ENCODE measurements around the gene S100A7A. TPM values are rescaled to one million over a fixed set of nuclear protein-coding genes. Genes with fewer than 3 reads are reported as not detected.

The S100A7A gene
- total RNA-seq, 6 experiments from 2014 or later = not detected

DNA sequence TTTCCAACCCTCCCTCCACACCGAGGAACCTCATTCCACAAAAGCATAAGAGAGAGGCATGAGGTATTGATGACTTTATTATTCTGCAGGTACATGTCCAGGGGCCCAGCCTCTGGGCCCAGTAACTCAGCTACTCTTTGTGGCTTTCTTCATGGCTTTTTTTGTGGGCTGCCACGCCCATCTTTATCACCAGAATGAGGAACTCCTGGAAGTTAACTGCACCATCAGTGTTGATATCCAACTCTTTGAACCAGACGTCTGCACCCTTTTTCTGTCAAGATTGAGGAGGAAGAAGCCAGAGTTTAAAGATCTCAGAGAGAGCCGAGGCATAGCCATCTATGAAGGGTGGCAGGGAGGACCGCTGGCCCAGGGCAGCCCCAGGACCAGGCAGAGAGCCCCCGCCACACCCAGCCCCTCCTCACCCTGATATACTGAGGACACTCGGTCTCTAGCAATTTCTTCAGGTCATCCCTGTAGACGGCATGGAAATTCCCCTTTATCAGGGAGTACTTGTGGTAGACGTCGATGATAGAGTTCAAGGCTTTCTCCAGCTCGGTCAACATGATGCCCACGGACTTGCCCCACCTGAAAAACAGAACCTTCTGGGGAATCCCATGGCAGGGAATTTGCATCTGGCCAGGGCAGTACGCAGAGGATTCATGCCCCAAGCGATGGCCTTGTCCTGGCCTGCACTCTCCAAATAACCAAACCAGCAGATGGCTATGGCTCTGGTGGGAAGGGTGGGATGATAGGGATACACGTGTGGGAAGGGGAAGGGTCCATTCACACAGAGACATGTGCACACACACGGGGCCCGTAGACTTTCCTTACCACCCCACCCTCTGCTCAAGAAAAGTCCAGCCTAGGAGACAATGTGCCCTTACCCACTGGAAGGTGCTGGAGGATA is 26.1 kb upstream of the S100A7A start:
- Mint-ChIP-seq H3K4me3 (no peak overlapping the region), H3K9me3 (no peaks in the 10 kb centered on the region), H3K27me3 (ENCODE audit: insufficient read depth) (peaks cover 22% of the 10 kb centered on the region), H3K36me3 (ENCODE audit: low read depth) (no peaks in the 10 kb centered on the region), H3K4me1 (ENCODE audit: low read depth) (no peaks in the 10 kb centered on the region), H3K27ac (no peak overlapping the region)
- TF ChIP-seq, protein P1, sequence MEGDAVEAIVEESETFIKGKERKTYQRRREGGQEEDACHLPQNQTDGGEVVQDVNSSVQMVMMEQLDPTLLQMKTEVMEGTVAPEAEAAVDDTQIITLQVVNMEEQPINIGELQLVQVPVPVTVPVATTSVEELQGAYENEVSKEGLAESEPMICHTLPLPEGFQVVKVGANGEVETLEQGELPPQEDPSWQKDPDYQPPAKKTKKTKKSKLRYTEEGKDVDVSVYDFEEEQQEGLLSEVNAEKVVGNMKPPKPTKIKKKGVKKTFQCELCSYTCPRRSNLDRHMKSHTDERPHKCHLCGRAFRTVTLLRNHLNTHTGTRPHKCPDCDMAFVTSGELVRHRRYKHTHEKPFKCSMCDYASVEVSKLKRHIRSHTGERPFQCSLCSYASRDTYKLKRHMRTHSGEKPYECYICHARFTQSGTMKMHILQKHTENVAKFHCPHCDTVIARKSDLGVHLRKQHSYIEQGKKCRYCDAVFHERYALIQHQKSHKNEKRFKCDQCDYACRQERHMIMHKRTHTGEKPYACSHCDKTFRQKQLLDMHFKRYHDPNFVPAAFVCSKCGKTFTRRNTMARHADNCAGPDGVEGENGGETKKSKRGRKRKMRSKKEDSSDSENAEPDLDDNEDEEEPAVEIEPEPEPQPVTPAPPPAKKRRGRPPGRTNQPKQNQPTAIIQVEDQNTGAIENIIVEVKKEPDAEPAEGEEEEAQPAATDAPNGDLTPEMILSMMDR (IDR thresholded peaks at IDR 0.05) = no peak
- no peak for DNase-seq

DNA sequence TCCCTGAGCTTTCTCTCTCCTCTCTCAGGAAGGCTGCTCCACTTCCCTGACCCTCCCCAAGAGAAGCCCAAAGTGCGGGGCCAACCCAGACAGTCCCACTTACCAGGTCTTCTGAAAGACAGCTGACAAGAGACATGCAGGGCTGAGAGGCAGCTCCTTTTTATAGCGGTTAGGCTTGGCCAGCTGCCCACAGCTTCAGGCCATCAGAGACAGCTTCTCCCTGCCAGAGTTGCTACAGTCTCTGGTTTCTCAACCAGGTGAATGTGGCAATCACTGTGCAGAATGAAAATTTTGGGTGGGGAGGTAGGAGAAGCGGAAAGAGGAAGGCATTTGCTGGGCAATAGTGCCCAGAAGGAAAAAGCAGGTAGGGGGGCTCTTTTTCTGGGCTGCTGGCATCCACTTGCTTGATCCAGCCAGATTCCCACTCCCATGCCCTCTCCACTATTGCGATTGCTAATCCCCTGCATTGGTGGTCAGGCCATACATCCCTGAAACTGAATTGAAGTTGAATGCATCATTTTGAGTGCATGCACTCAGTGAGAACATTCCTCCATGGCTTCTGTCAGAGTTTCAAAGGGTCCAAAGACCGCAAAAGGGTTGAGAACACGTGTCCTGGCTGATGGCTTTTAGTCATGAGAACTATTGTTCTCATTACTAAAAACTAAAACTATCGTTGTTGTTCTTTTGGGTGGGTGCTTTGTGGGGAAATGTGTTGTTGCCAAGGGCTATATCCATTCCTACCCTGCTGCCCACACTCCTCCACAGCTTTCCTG is 25.2 kb upstream of the S100A7A start, which contains the start of gene S100A8:
S100A8 (minus strand) TSS at position 136 of the 773 bp plus-strand sequence. CDS start 538 bp downstream, outside the sequence.
- no peaks in the 10 kb centered on the region for H3K4me1 Mint-ChIP-seq (ENCODE audit: low read depth)
- H3K9me3 Mint-ChIP-seq = no peaks in the 10 kb centered on the region
- no peak within 1 kb of the TSS for H3K4me3 Mint-ChIP-seq
- H3K27me3 Mint-ChIP-seq (ENCODE audit: insufficient read depth) = peaks cover 20% of the 10 kb centered on the region
- no peak for DNase-seq
- H3K36me3 Mint-ChIP-seq (ENCODE audit: low read depth) = no peaks in the 10 kb centered on the region
- TF ChIP-seq, protein P1 (IDR thresholded peaks at IDR 0.05) = no peak
- H3K27ac Mint-ChIP-seq = no peak within 1 kb of the TSS

DNA sequence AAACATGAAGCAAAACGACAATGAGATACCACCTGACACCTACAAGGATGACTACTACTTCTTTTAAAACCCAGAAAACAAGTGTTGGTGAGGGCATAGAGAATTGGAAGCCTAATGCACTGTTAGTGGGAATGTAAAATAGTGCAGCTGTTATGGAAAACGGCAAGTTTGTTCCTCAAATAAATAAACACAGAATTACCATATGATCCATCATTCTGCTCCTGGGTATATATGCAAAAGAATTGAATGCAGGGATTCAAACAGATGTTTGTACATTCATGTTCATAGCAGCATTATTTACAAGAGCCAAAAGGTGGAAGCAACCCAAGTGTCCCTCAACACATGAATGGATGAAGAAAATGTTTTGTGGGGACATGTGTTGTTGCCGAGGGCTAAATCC is 24.1 kb upstream of the S100A7A start:
- TF ChIP-seq, protein P1 (IDR thresholded peaks at IDR 0.05) = no peak
- Mint-ChIP-seq H3K27me3 (ENCODE audit: insufficient read depth) (peaks cover 28% of the 10 kb centered on the region), H3K36me3 (ENCODE audit: low read depth) (no peaks in the 10 kb centered on the region), H3K4me3 (no peak overlapping the region), H3K4me1 (ENCODE audit: low read depth) (no peaks in the 10 kb centered on the region), H3K27ac (no peak overlapping the region), H3K9me3 (no peaks in the 10 kb centered on the region)
- no peak for DNase-seq

DNA sequence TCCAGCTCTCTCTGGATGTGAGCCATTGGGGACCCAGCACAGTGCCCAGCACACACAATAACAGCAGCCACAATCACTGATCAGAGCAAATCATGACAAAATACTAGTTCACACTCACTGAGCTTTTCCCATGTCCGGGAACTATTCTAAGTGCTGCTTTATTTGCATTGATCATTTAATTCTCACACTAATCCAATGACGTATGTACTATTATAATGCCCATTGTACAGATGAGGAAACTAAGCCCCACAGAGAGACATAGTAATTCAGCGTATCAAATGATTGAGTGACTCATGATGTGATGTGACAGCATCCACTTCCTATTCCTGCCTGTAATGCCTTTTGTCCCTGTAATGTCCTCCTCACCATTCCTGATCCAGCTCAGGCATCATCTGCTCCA is 23.5 kb upstream of the S100A7A start:
- Mint-ChIP-seq H3K27me3 (ENCODE audit: insufficient read depth) (peaks cover 30% of the 10 kb centered on the region), H3K4me3 (no peak overlapping the region), H3K4me1 (ENCODE audit: low read depth) (no peaks in the 10 kb centered on the region), H3K9me3 (no peaks in the 10 kb centered on the region), H3K36me3 (ENCODE audit: low read depth) (no peaks in the 10 kb centered on the region), H3K27ac (no peak overlapping the region)
- TF ChIP-seq, protein P1 (IDR thresholded peaks at IDR 0.05) = no peak
- no peak for DNase-seq

DNA sequence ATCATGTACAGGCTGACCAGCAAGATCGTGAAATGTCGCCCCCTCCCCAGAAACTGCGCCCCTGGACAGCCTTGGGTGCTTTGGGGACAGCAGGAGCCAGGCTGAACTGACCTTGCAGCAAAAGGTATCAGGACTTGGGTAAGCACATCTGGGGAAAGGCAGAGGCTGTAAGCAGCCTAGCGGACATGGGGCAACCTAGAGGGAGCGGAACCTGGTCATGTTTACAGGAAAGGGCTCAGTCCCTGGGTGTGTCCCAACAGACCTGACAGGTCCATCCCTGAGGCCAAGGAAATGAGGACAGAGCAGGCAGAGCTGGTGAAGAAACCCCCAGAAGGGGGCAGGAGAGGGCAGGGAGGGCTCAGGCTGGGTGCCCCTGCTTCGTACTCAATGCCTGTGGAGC is 22.4 kb upstream of the S100A7A start:
- Mint-ChIP-seq H3K27me3 (ENCODE audit: insufficient read depth) (peaks cover 37% of the 10 kb centered on the region), H3K36me3 (ENCODE audit: low read depth) (no peaks in the 10 kb centered on the region), H3K4me3 (no peak overlapping the region), H3K9me3 (no peaks in the 10 kb centered on the region), H3K4me1 (ENCODE audit: low read depth) (no peaks in the 10 kb centered on the region), H3K27ac (no peak overlapping the region)
- TF ChIP-seq, protein P1 (IDR thresholded peaks at IDR 0.05) = no peak
- DNase-seq = no peak
